Stomach smooth muscle (tissue), 2 donors: ENCODE data around the gene WFDC2.
A peak's percentile ranks its signal among the peaks of the same experiment; 100 is the strongest.

Experiments used
- H3K27ac ChIP-seq: one replicate; pipeline ENCODE4 v1.7.0; 2013; ENCODE audit warnings: mild to moderate bottlenecking, low read length, inconsistent platforms
- H3K27me3 ChIP-seq, 2 donors: one replicate each; pipeline ENCODE4 v1.7.0; 2013; ENCODE audit warnings: low read length in 2 of 2; ENCODE audit not compliant: insufficient read depth in 2 of 2, control insufficient read depth in 1 of 2
- H3K36me3 ChIP-seq, 2 donors: one replicate each; pipeline ENCODE4 v1.7.0; 2013; ENCODE audit warnings: low read length in 2 of 2; ENCODE audit not compliant: control insufficient read depth in 2 of 2, insufficient read depth in 2 of 2
- H3K4me1 ChIP-seq: one replicate; pipeline ENCODE4 v1.7.0; 2013; ENCODE audit warnings: low read length; ENCODE audit not compliant: control insufficient read depth, insufficient read depth
- H3K4me3 ChIP-seq, 2 donors: one replicate each; pipeline ENCODE4 v1.7.0; 2013; ENCODE audit warnings: low read length in 2 of 2
- H3K9ac ChIP-seq, 2 donors: one replicate each; pipeline ENCODE4 v1.7.0; 2013; ENCODE audit warnings: low read length in 2 of 2, mild to moderate bottlenecking in 1 of 2
- H3K9me3 ChIP-seq, 2 donors: one replicate each; pipeline ENCODE4 v1.7.0; 2013; ENCODE audit warnings: low read length in 2 of 2; ENCODE audit not compliant: control insufficient read depth in 2 of 2
- donor health status: healthy.
- donor health status: Pancreatic carcinoma.

The WFDC2 gene

DNA sequence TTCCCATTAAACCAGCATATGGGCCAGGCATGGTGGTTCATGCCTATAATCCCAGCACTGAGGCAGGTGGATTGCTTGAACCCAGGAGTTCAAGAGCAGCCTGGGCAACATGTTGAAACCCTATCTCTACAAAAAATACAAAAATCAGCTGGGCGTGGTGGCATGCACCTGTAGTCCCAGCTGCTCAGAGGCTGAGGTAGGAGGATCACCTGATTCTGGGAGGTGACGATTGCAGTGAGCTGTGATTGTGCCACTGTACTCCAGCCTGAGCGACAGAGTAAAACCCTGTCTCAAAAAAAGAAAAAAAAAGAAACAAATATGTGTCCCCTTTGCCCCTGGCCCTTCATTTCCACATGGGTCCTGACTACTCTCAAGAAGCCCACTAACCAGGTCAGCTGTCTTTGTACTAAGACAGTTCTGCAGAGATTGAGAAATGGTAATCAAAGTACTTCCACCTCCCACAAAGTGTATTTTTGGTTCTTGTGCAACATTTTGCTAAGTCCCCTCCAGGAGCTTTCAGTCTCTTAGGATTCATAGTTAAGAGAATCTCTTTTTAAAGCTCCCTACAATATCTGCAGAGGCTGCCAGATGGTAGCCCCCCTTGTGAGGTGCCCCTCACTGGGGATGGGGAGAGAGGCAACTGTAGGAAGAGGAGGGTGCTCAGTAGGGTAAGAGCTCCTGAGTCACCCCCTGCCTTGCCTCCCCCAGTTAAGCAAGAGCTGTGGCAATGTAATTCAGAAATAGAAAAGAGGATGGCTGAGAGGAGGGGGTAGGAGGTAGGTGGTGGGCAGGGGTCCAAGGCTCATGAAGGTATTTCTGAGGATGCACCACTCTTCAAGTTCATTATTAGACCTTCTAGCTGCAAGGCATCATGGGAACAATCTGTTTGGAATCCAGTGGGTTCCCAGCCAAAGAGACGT lies 16.5 kb upstream of the WFDC2 start:
- no peaks in the 10 kb centered on the region for H3K9me3 ChIP-seq
- H3K36me3 ChIP-seq: no peaks in the 10 kb centered on the region
- no peak overlapping the region for H3K27ac ChIP-seq
- no peak overlapping the region for H3K9ac ChIP-seq
- peaks cover 25% of the 10 kb centered on the region for H3K4me1 ChIP-seq
- H3K27me3 ChIP-seq: no peaks in the 10 kb centered on the region
- H3K4me3 ChIP-seq: no peak overlapping the region

DNA sequence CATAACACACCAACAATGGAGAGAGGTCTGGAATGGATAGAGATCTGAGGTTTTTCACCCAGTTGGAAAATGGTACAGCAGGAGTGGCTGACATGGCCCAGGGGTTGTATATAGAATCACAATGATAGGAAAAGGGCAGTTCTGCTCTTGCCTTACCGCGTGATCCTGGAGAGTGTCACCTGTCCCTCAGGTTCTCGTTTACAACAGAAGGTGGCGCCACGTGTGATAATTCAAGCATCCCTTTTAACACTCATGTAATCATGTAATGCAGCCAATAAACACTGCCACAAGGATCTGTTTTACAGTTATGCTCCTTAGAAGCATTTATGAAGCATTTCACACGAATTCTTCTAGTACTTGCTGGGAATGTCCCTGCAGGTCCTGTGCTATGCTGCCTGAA lies 12.9 kb upstream of the WFDC2 start:
- Histone ChIP-seq H3K4me1 (peaks cover 4% of the 10 kb centered on the region), H3K27me3 (no peaks in the 10 kb centered on the region), H3K9me3 (no peaks in the 10 kb centered on the region), H3K36me3 (no peaks in the 10 kb centered on the region), H3K4me3 (no peak overlapping the region), H3K9ac (no peak overlapping the region), H3K27ac (no peak overlapping the region)

DNA sequence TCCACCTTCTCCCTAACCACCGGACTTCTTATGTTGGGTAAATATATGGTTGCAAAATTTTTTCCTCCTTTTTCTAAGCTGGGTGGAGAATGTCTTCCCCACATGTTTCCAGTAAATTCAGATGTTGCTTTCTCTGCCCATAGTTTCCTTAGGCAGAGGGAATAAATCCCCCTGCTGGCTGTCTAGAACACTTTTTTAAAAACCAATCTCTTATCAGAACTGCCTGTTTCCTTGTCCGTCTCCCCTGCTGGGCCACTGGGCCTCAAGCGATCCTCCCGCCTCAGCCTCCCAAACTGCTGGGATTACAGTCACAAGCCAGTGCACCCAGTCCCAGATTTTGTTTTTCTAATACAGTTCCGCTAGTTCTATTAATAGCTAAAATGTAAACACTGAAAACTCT lies 9.9 kb upstream of the WFDC2 start:
- Histone ChIP-seq H3K9me3 (no peaks in the 10 kb centered on the region), H3K9ac (no peak overlapping the region), H3K27ac (no peak overlapping the region), H3K27me3 (peaks cover 0 to 2% of the 10 kb centered on the region in 2 donors), H3K4me1 (peaks cover 4% of the 10 kb centered on the region), H3K36me3 (no peaks in the 10 kb centered on the region), H3K4me3 (no peak overlapping the region)

DNA sequence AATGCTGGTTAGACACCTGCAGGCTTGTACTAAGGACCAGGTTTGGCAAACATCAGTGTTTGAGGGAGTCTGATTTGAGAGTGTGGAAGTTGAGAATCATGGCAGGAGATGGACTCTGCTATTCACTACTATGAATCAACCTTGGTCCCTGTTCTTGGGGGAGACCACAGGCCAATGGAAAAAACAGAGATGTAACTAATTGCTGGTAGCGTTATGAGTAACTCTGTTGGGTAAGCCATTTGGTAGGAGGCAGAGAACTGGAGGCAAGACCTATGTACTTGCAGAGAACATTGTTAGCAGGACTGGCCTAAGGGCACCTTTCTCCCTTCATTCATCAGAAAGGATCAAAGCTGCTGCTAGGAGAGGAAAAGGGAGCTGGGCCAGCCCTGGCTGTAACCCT lies 8.3 kb upstream of the WFDC2 start:
- H3K4me1 ChIP-seq: peaks cover 4% of the 10 kb centered on the region

DNA sequence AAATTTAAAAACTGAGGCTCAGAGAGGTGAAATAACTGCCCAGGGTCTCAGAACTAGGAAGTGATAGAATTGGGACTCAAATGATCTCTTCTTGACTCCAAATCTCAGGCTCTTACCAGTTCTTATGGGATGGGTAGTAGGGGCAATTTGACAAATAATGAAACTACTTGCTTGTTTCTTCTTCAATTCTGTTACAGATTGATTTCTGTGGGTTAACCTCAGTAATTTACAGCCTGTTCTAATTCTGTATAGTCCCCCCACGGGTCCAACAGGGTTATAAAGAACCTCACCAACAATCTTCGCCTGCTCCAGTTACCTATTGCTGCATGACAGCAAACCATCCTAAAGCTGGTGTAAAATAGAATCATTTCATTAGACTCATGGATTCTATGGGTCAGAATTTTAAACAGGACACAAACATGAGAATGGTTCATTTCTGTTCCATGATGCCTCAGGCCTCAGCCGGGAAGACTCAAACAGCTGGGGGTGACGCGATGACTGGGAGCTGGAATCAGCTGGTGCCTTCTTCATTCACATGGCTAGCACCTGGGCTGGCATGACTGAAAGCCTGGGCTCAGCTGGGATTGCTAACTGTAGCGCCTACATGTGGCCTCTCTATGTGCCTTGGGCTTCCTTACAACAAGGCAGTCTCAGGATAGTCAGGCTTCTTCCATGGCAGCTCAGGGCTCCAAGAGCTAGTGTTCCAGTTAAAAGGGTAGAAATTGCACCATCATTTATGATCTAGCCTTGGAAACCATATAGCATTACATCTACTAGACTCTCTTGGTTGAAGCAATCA lies 6.6 kb upstream of the WFDC2 start:
- H3K9me3 ChIP-seq: no peaks in the 10 kb centered on the region

More for the DNA sequence above, 8.3 kb upstream of the WFDC2 start:
- H3K27me3 ChIP-seq: peaks cover 0 to 2% of the 10 kb centered on the region in 2 donors
- H3K9ac ChIP-seq: no peak overlapping the region
- H3K27ac ChIP-seq: no peak overlapping the region
- H3K4me3 ChIP-seq: no peak overlapping the region
- H3K9me3 ChIP-seq: no peaks in the 10 kb centered on the region
- H3K36me3 ChIP-seq: no peaks in the 10 kb centered on the region

DNA sequence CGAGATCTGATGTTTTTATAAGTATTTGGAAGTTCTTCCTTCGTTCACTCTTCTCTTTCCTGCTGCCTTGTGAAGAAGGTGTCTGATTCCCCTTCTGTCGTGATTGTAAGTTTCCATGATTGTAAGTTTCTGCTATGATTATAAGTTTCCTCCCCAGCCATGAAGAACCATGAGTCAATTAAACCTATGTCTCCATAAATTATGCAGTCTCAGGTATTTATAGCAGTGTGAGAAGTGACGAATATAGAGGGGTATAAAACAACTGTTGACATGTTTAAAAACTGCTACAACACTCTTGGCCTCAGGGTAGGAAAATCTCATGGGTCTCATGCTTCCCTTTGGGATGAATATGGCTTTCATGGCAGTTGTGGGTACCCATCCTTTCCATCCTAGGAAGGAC lies 5.8 kb upstream of the WFDC2 start:
- H3K9ac ChIP-seq: no peak overlapping the region
- no peak overlapping the region for H3K4me3 ChIP-seq
- peaks cover 0 to 2% of the 10 kb centered on the region in 2 donors for H3K27me3 ChIP-seq
- H3K27ac ChIP-seq: no peak overlapping the region
- H3K9me3 ChIP-seq: no peaks in the 10 kb centered on the region
- H3K4me1 ChIP-seq: no peaks in the 10 kb centered on the region
- H3K36me3 ChIP-seq: no peaks in the 10 kb centered on the region

More for the DNA sequence above, 6.6 kb upstream of the WFDC2 start:
- Histone ChIP-seq H3K27ac (no peak overlapping the region), H3K9ac (no peak overlapping the region), H3K4me1 (no peaks in the 10 kb centered on the region), H3K27me3 (peaks cover 0 to 2% of the 10 kb centered on the region in 2 donors), H3K4me3 (no peak overlapping the region), H3K36me3 (no peaks in the 10 kb centered on the region)

DNA sequence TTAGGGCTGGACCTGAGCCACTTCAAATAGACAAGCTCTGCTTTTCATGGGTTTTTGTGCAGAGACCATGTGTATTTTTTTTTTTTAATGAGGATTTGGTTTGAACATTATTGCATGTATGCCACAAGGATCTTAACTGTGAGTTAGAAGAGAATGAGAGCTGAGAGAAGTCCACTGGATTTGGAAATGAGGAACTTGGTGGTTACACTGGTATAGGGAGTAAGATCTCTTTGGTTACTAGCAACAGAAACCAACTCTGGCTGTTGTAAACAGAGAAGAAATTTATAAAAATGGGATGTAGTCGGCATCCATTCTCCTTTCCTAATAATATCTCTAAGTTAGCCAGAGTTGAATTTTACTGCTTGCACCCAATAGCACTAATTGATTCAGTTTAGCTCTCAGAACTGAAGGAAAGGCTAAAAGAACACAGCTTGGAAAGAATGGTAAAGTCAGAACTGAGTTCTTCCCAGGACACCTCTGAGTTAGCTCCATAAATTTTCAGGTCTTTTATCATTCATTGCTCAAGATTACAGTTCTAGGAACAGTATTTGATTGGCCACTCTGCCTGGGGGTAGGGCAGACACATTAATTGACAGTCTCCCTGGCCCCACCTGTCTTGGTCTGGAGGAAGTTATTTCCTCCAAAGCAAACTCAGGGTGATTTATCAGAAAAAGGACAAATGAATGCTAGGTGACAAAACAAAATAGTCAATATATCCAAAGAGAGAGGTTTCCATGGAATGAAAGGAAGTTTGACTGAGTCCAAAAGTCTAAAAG lies 3.9 kb upstream of the WFDC2 start:
- Histone ChIP-seq H3K9me3 (no peaks in the 10 kb centered on the region), H3K27me3 (peaks cover 6 to 7% of the 10 kb centered on the region in 2 donors), H3K36me3 (no peaks in the 10 kb centered on the region), H3K4me3 (no peak overlapping the region), H3K4me1 (peaks cover 12% of the 10 kb centered on the region), H3K27ac (no peak overlapping the region), H3K9ac (no peak overlapping the region)

DNA sequence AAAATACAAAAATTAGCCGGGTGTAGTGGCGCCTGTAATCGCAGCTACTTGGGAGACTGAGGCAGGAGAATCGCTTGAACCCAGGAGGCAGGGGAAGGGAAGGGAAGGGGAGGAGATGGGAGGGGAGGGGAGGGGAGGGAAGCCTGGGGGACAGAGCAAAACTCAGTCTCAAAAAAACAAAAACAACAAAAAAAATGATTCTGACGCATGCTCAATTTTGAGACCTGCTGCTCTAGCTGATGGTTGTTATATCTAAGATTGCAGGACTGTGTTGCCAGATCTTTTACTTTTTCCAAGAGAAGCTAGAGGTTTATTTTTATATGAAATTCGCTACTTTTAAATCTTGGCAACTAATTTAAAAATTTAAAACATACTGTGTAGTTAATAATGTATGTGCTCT lies 2.4 kb upstream of the WFDC2 start:
- H3K36me3 ChIP-seq: no peaks in the 10 kb centered on the region
- peaks cover 20% of the 10 kb centered on the region for H3K4me1 ChIP-seq
- H3K27ac ChIP-seq: no peak overlapping the region
- peaks cover 6 to 13% of the 10 kb centered on the region in 2 donors for H3K27me3 ChIP-seq
- H3K9me3 ChIP-seq: no peaks in the 10 kb centered on the region
- H3K9ac ChIP-seq: no peak overlapping the region
- no peak overlapping the region for H3K4me3 ChIP-seq

DNA sequence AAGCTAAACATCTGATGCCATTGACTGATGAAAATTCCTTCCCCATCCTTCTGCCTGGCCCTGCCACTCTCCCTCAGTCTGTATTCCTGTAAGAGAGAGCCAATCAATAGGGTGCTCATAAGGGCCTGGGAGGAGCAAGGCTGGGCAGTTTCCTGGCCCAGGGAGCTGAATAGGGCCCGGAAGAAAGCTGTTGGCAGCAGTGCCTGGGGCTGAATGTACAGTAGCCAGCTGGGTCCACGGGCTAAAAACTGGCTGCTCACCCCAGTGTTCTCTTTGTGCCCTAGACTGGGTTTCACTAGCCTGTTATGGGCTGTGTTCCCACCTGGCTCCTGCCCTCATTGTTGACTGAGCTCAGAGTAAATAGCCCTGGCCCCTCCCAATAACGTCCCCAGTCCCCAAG lies 1.7 kb upstream of the WFDC2 start:
- Histone ChIP-seq H3K27ac (no peak overlapping the region), H3K36me3 (no peaks in the 10 kb centered on the region), H3K27me3 (peaks cover 6 to 13% of the 10 kb centered on the region in 2 donors), H3K4me3 (no peak overlapping the region), H3K9ac (no peak overlapping the region), H3K9me3 (no peaks in the 10 kb centered on the region), H3K4me1 (peaks cover 20% of the 10 kb centered on the region)

DNA sequence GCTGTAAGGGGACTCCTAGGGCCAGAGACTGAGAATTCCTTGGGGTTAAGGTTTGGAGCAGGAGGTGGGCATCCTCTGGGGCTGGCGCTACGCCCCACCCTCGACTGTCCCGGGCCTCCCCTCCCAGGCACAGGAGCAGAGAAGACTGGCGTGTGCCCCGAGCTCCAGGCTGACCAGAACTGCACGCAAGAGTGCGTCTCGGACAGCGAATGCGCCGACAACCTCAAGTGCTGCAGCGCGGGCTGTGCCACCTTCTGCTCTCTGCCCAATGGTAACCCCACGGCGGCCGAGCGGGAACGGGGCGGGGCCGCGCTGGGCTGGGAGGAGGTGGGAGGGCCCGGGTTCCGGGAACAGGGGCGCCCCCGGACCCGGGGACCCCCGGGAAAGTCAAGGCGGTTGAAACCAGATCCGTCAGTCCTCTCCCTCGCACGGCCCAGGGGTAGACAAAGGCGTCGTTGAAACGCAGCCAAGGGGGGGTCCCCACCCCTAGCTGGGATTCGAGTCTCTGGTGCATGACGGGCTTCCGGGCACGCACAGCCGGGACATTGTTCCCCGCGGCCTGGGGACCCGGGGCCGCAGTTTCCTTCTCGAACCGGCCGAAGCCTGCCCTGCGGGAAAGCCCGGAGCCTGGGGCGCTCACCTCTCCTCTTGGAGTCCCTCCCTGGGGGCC lies 844 bp downstream of the WFDC2 start:
- Histone ChIP-seq H3K4me1 (peaks cover 20% of the 10 kb centered on the region), H3K27ac (no peak overlapping the region), H3K36me3 (no peaks in the 10 kb centered on the region), H3K9ac (peak overlapping the region; percentile 49 to 62), H3K9me3 (no peaks in the 10 kb centered on the region), H3K4me3 (peak overlapping the region; percentile 59 to 76), H3K27me3 (peaks cover 6 to 11% of the 10 kb centered on the region in 2 donors)
